Type B pancreatic cell (in vitro differentiated cells): Measurements from ENCODE around the gene NF2. TPM values are rescaled to one million over a fixed set of nuclear protein-coding genes. Genes with fewer than 3 reads are reported as not detected.

ENCODE experiments used
- DNase-seq: peaks from one replicate; pipeline ENCODE4 v3.0.0; 2021; ENCODE audit warnings: mixed read lengths; ENCODE audit not compliant: unreplicated experiment; ENCODE audit errors: extremely low spot score
- H3K27ac Mint-ChIP-seq: 2 replicates; pipeline ENCODE4 v1.8.0; 2021; ENCODE audit warnings: mild to moderate bottlenecking, mixed read lengths
- H3K27me3 Mint-ChIP-seq: 2 replicates; pipeline ENCODE4 v1.8.0; 2021; ENCODE audit warnings: mixed read lengths
- H3K36me3 Mint-ChIP-seq: 2 replicates; pipeline ENCODE4 v1.8.0; 2021; ENCODE audit warnings: mixed read lengths
- H3K4me1 Mint-ChIP-seq: one replicate; pipeline ENCODE4 v1.8.0; 2021; ENCODE audit warnings: mixed read lengths; ENCODE audit not compliant: unreplicated experiment
- H3K4me3 Mint-ChIP-seq: 2 replicates; pipeline ENCODE4 v1.8.0; 2021; ENCODE audit warnings: mild to moderate bottlenecking, mixed read lengths
- H3K9me3 Mint-ChIP-seq: 2 replicates; pipeline ENCODE4 v1.8.0; 2021; ENCODE audit warnings: mixed read lengths
- total RNA-seq: library from RNA; stranded (reverse); gene quantifications from 2 replicates; pipeline ENCODE4 v1.2.1, GENCODE V29; 2021; ENCODE audit warnings: low replicate concordance
- TF ChIP-seq, protein P1 (sequence below): fragments of 200-600 bp; sonication (generic); conservative IDR thresholded peaks from 2 replicates; pipeline ENCODE4 v1.5.0; 2021; ENCODE audit warnings: antibody characterized with exemption, mild to moderate bottlenecking

Gene NF2
- total RNA-seq, 1 donor from 2014 or later, result 45.6 TPM

DNA sequence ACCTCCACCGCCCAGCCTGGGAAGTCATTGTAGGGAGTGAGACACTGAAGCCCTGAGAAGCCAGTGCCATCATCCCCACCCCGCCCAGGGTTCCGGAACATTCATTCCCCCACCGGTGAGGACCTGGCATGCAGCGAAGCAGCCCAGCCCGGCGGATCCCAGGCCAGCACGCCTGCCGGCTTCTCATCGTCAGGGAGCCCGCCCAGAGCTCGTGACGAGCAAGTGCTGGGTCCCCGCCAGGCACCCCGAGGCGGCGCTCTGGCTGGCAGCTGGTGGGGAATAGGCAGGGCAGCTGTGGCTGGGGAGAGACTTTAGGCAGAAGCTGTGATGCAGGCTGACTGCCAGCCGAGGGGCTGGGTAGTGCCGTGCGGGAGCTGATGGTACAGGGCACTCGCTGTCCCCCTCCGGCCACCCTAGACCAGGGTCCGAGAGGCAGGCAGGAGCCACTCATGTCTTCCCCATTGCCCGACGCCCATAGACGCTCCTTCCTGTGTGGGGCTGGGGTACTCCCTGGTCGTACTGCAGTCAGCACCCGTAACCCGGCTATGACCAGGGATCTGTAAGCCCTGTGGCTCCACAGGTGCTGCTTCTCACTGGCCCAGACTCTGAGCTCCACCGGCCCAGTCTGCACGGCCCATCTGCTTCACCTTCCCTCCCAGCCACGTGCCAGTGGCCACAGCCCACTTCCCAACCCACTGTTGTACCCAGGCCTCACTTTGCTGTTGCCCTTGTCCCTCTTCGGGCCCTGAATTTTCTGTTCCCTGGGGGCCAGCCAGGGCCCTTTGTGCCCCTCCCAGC lies 91.9 kb downstream of the NF2 start:
- Mint-ChIP-seq H3K4me1 (peaks cover 9% of the 10 kb centered on the region), H3K9me3 (no peaks in the 10 kb centered on the region), H3K27ac (no peak overlapping the region), H3K36me3 (no peaks in the 10 kb centered on the region), H3K27me3 (peaks cover 2% of the 10 kb centered on the region), H3K4me3 (no peak overlapping the region)
- no peak for DNase-seq
- TF ChIP-seq, protein P1, sequence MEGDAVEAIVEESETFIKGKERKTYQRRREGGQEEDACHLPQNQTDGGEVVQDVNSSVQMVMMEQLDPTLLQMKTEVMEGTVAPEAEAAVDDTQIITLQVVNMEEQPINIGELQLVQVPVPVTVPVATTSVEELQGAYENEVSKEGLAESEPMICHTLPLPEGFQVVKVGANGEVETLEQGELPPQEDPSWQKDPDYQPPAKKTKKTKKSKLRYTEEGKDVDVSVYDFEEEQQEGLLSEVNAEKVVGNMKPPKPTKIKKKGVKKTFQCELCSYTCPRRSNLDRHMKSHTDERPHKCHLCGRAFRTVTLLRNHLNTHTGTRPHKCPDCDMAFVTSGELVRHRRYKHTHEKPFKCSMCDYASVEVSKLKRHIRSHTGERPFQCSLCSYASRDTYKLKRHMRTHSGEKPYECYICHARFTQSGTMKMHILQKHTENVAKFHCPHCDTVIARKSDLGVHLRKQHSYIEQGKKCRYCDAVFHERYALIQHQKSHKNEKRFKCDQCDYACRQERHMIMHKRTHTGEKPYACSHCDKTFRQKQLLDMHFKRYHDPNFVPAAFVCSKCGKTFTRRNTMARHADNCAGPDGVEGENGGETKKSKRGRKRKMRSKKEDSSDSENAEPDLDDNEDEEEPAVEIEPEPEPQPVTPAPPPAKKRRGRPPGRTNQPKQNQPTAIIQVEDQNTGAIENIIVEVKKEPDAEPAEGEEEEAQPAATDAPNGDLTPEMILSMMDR, result no peak

DNA sequence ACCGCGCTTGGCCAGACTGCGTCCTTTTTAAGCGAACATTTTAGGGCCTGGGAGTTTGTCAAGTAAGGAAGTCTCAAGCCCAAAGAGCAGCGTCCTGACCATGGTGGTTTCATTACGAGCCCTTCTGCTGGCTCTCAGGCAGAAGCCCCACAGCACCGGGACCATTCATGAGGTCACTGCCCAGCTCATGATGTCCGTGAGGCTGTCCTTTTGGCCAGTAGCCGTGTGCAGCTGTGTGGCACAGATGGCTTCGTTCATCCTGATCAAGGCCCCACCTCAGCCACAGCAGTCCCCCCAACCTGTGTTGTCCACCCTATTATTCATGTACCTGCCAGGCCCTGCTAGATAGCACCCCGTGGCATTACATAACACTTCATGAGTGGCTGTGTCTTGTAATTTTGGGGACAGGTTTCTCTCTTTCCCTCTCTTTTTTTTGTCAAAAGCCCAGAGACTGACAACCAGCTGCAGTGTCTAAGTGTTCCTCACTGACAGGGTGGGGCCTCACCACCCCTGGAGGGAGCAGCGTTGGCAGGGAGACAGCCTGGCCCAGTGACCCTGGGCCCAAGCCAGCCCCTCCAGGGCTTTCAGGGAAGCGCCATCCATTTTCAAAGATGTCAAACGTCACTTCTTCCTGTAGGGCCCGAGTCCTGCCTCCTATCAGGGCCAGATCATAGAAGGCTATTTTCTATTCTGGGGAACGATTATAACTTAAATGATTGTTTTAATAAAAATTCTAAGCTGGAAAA lies 94.6 kb downstream of the NF2 start:
- no peak for DNase-seq
- H3K4me3 Mint-ChIP-seq, result no peak overlapping the region
- H3K4me1 Mint-ChIP-seq, result peaks cover 18% of the 10 kb centered on the region
- H3K9me3 Mint-ChIP-seq, result no peaks in the 10 kb centered on the region
- peaks cover 20% of the 10 kb centered on the region for H3K27me3 Mint-ChIP-seq
- H3K27ac Mint-ChIP-seq, result no peak overlapping the region
- TF ChIP-seq, protein P1, result no peak
- H3K36me3 Mint-ChIP-seq, result no peaks in the 10 kb centered on the region

DNA sequence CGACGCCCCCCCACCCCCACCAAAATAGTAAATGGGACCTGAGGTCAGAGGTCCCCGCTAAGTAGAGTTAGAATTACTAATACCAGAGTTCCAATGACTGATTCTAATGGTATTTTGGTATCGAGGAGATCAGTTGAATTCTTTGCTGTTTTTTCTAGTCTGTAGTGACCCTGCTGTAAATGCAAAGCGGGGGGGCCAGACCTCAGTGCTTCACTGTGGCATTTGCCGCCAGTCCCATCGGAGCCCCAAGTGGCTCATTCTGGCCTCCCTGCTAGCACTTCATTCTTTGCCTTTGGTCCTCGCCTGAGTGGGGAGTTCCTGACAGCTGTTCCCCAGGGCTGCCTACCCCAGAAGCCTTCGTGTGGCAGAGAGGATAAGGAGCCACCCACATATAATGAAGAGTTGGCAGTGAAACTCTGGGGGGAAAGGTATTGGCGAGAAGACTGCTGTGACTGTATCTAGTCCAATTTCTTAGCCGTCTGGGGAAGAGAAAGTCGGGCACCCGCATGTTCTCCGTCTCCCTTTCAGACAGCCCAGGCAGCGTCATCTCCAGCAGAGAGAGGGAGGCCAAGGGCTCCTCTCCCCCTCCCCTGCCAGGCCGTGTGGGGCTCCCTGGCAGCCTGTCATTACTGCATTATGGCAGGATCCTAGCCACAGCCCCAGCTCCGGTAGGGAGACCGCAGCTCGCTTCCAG lies 96.9 kb downstream of the NF2 start:
- peaks cover 26% of the 10 kb centered on the region for H3K27me3 Mint-ChIP-seq
- H3K27ac Mint-ChIP-seq, result no peak overlapping the region

DNA sequence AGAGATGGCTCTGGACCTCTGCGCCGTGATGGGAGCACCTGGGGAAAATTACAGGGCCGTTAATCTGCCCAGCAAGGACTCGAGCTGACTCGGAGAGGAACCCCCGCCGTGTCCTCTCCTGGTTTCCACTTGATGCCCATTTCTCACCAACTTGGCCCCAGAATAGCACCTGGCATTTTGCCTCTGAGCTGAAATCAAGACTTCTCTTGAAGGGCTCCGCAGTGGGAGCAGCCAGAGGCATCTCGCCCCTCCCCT lies 97.4 kb downstream of the NF2 start:
- no peak for DNase-seq
- H3K4me3 Mint-ChIP-seq, result no peak overlapping the region
- TF ChIP-seq, protein P1, result no peak
- no peaks in the 10 kb centered on the region for H3K9me3 Mint-ChIP-seq
- H3K4me1 Mint-ChIP-seq, result peaks cover 22% of the 10 kb centered on the region
- H3K27me3 Mint-ChIP-seq, result peaks cover 26% of the 10 kb centered on the region
- H3K36me3 Mint-ChIP-seq, result no peaks in the 10 kb centered on the region
- H3K27ac Mint-ChIP-seq, result no peak overlapping the region

More for the DNA sequence above, 96.9 kb downstream of the NF2 start:
- peaks cover 22% of the 10 kb centered on the region for H3K4me1 Mint-ChIP-seq
- H3K4me3 Mint-ChIP-seq, result no peak overlapping the region
- DNase-seq, result no peak
- H3K36me3 Mint-ChIP-seq, result no peaks in the 10 kb centered on the region
- H3K9me3 Mint-ChIP-seq, result no peaks in the 10 kb centered on the region
- TF ChIP-seq, protein P1, result no peak

DNA sequence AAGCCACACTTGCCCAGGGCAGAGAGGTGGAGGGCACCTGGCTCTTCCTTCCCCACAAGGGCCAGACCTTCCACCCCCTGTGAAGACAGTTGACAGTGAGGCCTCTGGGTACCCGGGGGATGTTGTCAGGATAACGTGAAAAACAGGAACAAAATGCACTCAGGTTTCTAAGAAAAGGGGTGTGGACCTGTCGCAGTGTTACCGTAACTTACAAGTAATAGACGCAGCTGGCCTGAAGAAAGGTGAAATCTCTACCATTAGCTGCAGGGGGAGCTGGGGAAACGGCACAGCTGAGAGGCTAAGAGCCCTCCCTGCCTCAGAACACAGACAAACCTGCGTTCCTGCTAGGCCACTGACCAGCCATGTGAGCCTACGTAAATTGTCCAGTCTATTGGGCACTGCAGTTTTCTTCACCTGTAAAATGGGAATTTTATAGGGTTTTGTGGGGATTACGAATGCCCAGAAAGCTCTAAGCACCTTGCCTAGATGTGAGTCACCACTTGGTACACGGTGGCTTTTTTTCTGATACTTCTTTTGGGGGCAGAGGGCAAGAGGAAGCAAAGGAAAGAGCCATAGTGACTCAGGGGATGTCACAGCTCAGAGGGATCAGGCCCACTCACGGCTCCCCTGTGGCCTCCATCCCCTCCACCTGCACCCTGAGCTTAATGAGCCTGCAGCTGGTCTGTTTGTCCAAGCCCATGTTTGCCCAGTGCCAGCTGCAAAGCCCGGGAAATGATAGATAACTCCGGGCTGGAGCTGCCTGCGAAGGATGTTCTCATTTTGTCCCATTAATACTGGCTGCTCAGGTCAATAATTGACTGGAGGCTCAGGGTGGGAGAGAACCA lies 97.9 kb downstream of the NF2 start:
- peak overlapping the region; percentile 60 for H3K4me3 Mint-ChIP-seq
- TF ChIP-seq, protein P1, result peak; percentile 50
- DNase-seq, result no peak
- H3K36me3 Mint-ChIP-seq, result no peaks in the 10 kb centered on the region
- peak overlapping the region; percentile 51 for H3K27ac Mint-ChIP-seq
- H3K4me1 Mint-ChIP-seq, result peaks cover 27% of the 10 kb centered on the region
- H3K27me3 Mint-ChIP-seq, result peaks cover 31% of the 10 kb centered on the region
- no peaks in the 10 kb centered on the region for H3K9me3 Mint-ChIP-seq
